Neuronal stem cell (in vitro differentiated cells): ENCODE measurements around the gene TCF7.

Experiments
- DNase-seq: peaks from one replicate; pipeline ENCODE4 v3.0.0-alpha.2; 2013; ENCODE audit warnings: low spot score
- H2AFZ ChIP-seq: one replicate; pipeline ENCODE4 v1.6.1; 2013; ENCODE audit warnings: mild to moderate bottlenecking, low read length, inconsistent platforms
- H2AK5ac ChIP-seq: 2 replicates; pipeline ENCODE4 v1.6.1; 2013; ENCODE audit warnings: low read depth, mild to moderate bottlenecking, inconsistent platforms, low read length, moderate library complexity, mixed read lengths
- H2BK120ac ChIP-seq: 2 replicates; pipeline ENCODE4 v1.6.1; 2013; ENCODE audit warnings: low read depth, mild to moderate bottlenecking, inconsistent platforms, low read length, moderate library complexity, mixed read lengths
- H2BK12ac ChIP-seq: one replicate; pipeline ENCODE4 v1.6.1; 2013; ENCODE audit warnings: low read length, inconsistent platforms
- H2BK15ac ChIP-seq: 2 replicates; pipeline ENCODE4 v1.6.1; 2013; ENCODE audit warnings: mild to moderate bottlenecking, low read length, inconsistent platforms, mixed read lengths
- H2BK5ac ChIP-seq: one replicate; pipeline ENCODE4 v1.6.1; 2013; ENCODE audit warnings: inconsistent platforms, mild to moderate bottlenecking, low read length, moderate library complexity
- H3K14ac ChIP-seq: one replicate; pipeline ENCODE4 v1.6.1; 2013; ENCODE audit warnings: low read length, inconsistent platforms
- H3K18ac ChIP-seq: 2 replicates; pipeline ENCODE4 v1.6.1; 2013; ENCODE audit warnings: low read length, inconsistent platforms
- H3K23ac ChIP-seq: 2 replicates; pipeline ENCODE4 v1.6.1; 2013; ENCODE audit warnings: low read depth, mild to moderate bottlenecking, mixed read lengths, low read length, inconsistent platforms; ENCODE audit not compliant: poor library complexity
- H3K27ac ChIP-seq: replicated peaks from 3 replicates; pipeline ENCODE4 v1.5.1; 2013; ENCODE audit warnings: low read length, inconsistent platforms
- H3K27me3 ChIP-seq, 3 experiments: 2 replicates each; pipeline ENCODE4 v1.6.1; 2013; ENCODE audit warnings: low read length in 3 of 3, mild to moderate bottlenecking in 2 of 3, inconsistent platforms in 1 of 3, low read depth in 1 of 3, mixed read lengths in 1 of 3, moderate library complexity in 1 of 3; ENCODE audit not compliant: control insufficient read depth in 3 of 3, insufficient read depth in 3 of 3
- H3K36me3 ChIP-seq, 2 donors: replicated peaks in 1 of 2; 2 replicates each; pipeline ENCODE4 v1.6.1; 2013; ENCODE audit warnings: low read length in 2 of 2; ENCODE audit not compliant: control insufficient read depth in 2 of 2, insufficient read depth in 2 of 2
- H3K4ac ChIP-seq: 2 replicates; pipeline ENCODE4 v1.6.1; 2013; ENCODE audit warnings: inconsistent platforms, mild to moderate bottlenecking, low read length, moderate library complexity
- H3K4me1 ChIP-seq, 2 donors: 1 replicate in 1 of 2; 2 replicates in 1 of 2; pipeline ENCODE4 v1.6.1; 2013; ENCODE audit warnings: low read length in 2 of 2, low read depth in 1 of 2; ENCODE audit not compliant: control insufficient read depth in 2 of 2, insufficient read depth in 1 of 2
- H3K4me2 ChIP-seq: one replicate; pipeline ENCODE4 v1.6.1; 2013; ENCODE audit warnings: mild to moderate bottlenecking, low read length, inconsistent platforms; ENCODE audit not compliant: insufficient read depth, poor library complexity, severe bottlenecking
- H3K4me3 ChIP-seq, 2 donors: 2 replicates each; pipeline ENCODE4 v1.5.1; 2013; ENCODE audit warnings: low read length in 2 of 2, mild to moderate bottlenecking in 2 of 2, inconsistent platforms in 1 of 2, moderate library complexity in 1 of 2
- H3K79me1 ChIP-seq: one replicate; pipeline ENCODE4 v1.6.1; 2013; ENCODE audit warnings: low read depth, mild to moderate bottlenecking, inconsistent platforms, low read length, moderate library complexity
- H3K9ac ChIP-seq: one replicate; pipeline ENCODE4 v1.6.1; 2013; ENCODE audit warnings: mild to moderate bottlenecking, low read depth, low read length, inconsistent platforms; ENCODE audit not compliant: poor library complexity
- H3K9me3 ChIP-seq, 2 donors: replicated peaks in 1 of 2; 2 replicates each; pipeline versions ENCODE3 to v1.6.1; 2013; ENCODE audit warnings: low read length in 2 of 2, mild to moderate bottlenecking in 2 of 2, inconsistent platforms in 1 of 2, low read depth in 1 of 2, mixed read lengths in 1 of 2, moderate library complexity in 1 of 2; ENCODE audit not compliant: control insufficient read depth in 2 of 2, insufficient read depth in 1 of 2
- H4K8ac ChIP-seq: one replicate; pipeline ENCODE4 v1.6.1; 2013; ENCODE audit warnings: low read depth, mild to moderate bottlenecking, inconsistent platforms, low read length, moderate library complexity
- H4K91ac ChIP-seq: one replicate; pipeline ENCODE4 v1.6.1; 2013; ENCODE audit warnings: low read length, low read depth, mild to moderate bottlenecking, inconsistent platforms; ENCODE audit not compliant: poor library complexity
- WGBS, 2 donors: extraction: QIAGEN DNeasy Blood & Tissue Kit; methylation state at CpG; one replicate each; pipeline ENCODE4 v1.1.7; 2013; ENCODE audit warnings: missing lambda C conversion rate in 2 of 2, mixed read lengths in 1 of 2; ENCODE audit not compliant: insufficient read length in 2 of 2, insufficient replicate concordance in 1 of 2; ENCODE audit errors: extremely low coverage in 2 of 2; 5-methylcytosine and 5-hydroxymethylcytosine counted together

TCF7 gene

GRCh38 chr5:134177369-134178095, 63.1 kb downstream of the TCF7 start:
- Histone ChIP-seq H2BK15ac (peak overlapping the region; percentile 29), H3K9ac (peak overlapping the region; percentile 83), H2AK5ac (peak overlapping the region; percentile 27), H3K79me1 (peaks cover 3% of the 10 kb centered on the region), H2BK5ac (peak overlapping the region; percentile 68), H3K36me3 (peaks cover under 1 to 12% of the 10 kb centered on the region in 2 donors), H3K4me2 (peak overlapping the region; percentile 80), H2BK120ac (no peak overlapping the region), H3K9me3 (no peaks in the 10 kb centered on the region), H3K27me3 (no peaks in the 10 kb centered on the region), H2BK12ac (no peak overlapping the region), H3K4me1 (peaks cover 5 to 6% of the 10 kb centered on the region in 2 donors), H3K23ac (peak overlapping the region; percentile 99), H3K14ac (no peak overlapping the region), H4K91ac (no peak overlapping the region), H3K18ac (peak overlapping the region; percentile 88), H3K27ac (peak overlapping the region; percentile 96), H4K8ac (no peak overlapping the region), H3K4me3 (peak overlapping the region; percentile 97 to 99), H3K4ac (no peak overlapping the region), H2AFZ (peak overlapping the region; percentile 99)
- DNase-seq, result no peak
- no CpG with 5 or more reads among the region's 29 CpGs for WGBS, 2 donors

- no peaks in the 10 kb centered on the region for H3K27me3 ChIP-seq
- peaks cover 2% of the 10 kb centered on the region for H3K79me1 ChIP-seq
- no peak overlapping the region for H3K27ac ChIP-seq
- peaks cover 0 to 8% of the 10 kb centered on the region in 2 donors for H3K36me3 ChIP-seq
- no peak overlapping the region for H3K9ac ChIP-seq
- H2AFZ ChIP-seq, result no peak overlapping the region
- H2BK5ac ChIP-seq, result no peak overlapping the region
- peaks cover 5 to 6% of the 10 kb centered on the region in 2 donors for H3K4me1 ChIP-seq
- H4K91ac ChIP-seq, result no peak overlapping the region
- DNase-seq, result no peak
- WGBS, 2 donors, result no CpG with 5 or more reads among the region's 3 CpGs
- H2BK15ac ChIP-seq, result peak overlapping the region; percentile 29
- H3K4me3 ChIP-seq, result peak overlapping the region in 1 of 2 donors; percentile 97
- H3K14ac ChIP-seq, result no peak overlapping the region
- no peak overlapping the region for H4K8ac ChIP-seq
- no peak overlapping the region for H2BK12ac ChIP-seq
- H3K9me3 ChIP-seq, result no peaks in the 10 kb centered on the region
- H2BK120ac ChIP-seq, result no peak overlapping the region
- no peak overlapping the region for H3K23ac ChIP-seq
- no peak overlapping the region for H3K4ac ChIP-seq
- H3K18ac ChIP-seq, result no peak overlapping the region
- H2AK5ac ChIP-seq, result peak overlapping the region; percentile 27
- no peak overlapping the region for H3K4me2 ChIP-seq
These were observed 63.6 kb downstream of the TCF7 start for GRCh38 chr5:134178096-134178419.

GRCh38 chr5:134183481-134183880, 69.0 kb downstream of the TCF7 start:
- Histone ChIP-seq H3K4me1 (no peaks in the 10 kb centered on the region), H3K9ac (no peak overlapping the region), H2BK15ac (no peak overlapping the region), H3K27me3 (no peaks in the 10 kb centered on the region), H2BK5ac (no peak overlapping the region), H3K9me3 (no peaks in the 10 kb centered on the region), H2AFZ (no peak overlapping the region), H4K8ac (no peak overlapping the region), H3K79me1 (no peaks in the 10 kb centered on the region), H2BK12ac (no peak overlapping the region), H3K23ac (no peak overlapping the region), H4K91ac (no peak overlapping the region), H3K14ac (no peak overlapping the region), H2BK120ac (no peak overlapping the region), H3K4ac (no peak overlapping the region), H3K18ac (no peak overlapping the region), H2AK5ac (no peak overlapping the region), H3K4me2 (no peak overlapping the region), H3K4me3 (no peak overlapping the region), H3K27ac (no peak overlapping the region), H3K36me3 (no peaks in the 10 kb centered on the region)
- no peak for DNase-seq

- Histone ChIP-seq H2BK5ac (no peak overlapping the region), H3K27ac (no peak overlapping the region), H2BK120ac (no peak overlapping the region), H3K4me1 (no peaks in the 10 kb centered on the region), H3K9me3 (no peaks in the 10 kb centered on the region), H4K91ac (no peak overlapping the region), H3K14ac (no peak overlapping the region), H2BK12ac (no peak overlapping the region), H4K8ac (no peak overlapping the region), H3K36me3 (no peaks in the 10 kb centered on the region), H3K79me1 (no peaks in the 10 kb centered on the region), H2AFZ (no peak overlapping the region), H3K4me2 (no peak overlapping the region), H3K4ac (no peak overlapping the region), H3K4me3 (no peak overlapping the region), H3K27me3 (no peaks in the 10 kb centered on the region), H2BK15ac (no peak overlapping the region), H2AK5ac (no peak overlapping the region), H3K18ac (no peak overlapping the region), H3K23ac (no peak overlapping the region), H3K9ac (no peak overlapping the region)
- DNase-seq, result peak; percentile 71
- WGBS, 2 donors, result no CpG with 5 or more reads among the region's 11 CpGs
These were observed 70.0 kb downstream of the TCF7 start for GRCh38 chr5:134184155-134185135.
